G401 (cell line): Measurements from ENCODE around the gene LAMP5. TPM values are rescaled to one million over a fixed set of nuclear protein-coding genes. Genes with fewer than 3 reads are reported as not detected.

Source experiments
- DNase-seq: peaks from one replicate; pipeline ENCODE4 v3.0.0-alpha.2; 2015; ENCODE audit warnings: low spot score
- in situ Hi-C: cut with HindIII; loops from 2 replicates; pipeline ENCODE4 v1.10.0; 2016; ENCODE audit warnings: low sequenced_read_pairs, mixed read lengths
- total RNA-seq: library from RNA; depleted of rRNA; stranded (reverse); fragments of >200 nt; shearing (Covaris generic); gene quantifications from 2 replicates; pipeline ENCODE4 v1.2.3, GENCODE V29; 2014

LAMP5 gene
- total RNA-seq, 1 experiment from 2014 or later = not detected

DNA sequence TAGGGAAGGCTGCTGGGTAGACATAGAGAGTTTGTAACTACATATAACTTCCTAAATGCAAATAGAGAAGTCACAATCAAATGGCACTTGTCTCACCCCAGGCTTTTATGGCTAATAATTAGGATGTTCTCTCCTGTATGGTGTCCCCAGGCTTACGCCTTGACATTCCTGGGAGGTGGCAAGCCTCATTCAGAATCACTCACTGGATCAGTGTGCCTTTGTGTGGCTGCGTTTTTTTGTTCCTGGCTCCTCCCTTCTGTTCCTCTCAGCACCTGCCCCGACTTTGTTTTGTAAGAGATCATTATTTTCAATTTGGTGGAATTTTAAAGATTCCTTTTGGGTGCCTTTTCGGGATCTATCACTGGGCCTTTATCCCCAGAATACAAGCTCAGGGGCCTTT lies 5.7 kb downstream of the LAMP5 start:
- no peak for DNase-seq
- in situ Hi-C loops = no loop called here

DNA sequence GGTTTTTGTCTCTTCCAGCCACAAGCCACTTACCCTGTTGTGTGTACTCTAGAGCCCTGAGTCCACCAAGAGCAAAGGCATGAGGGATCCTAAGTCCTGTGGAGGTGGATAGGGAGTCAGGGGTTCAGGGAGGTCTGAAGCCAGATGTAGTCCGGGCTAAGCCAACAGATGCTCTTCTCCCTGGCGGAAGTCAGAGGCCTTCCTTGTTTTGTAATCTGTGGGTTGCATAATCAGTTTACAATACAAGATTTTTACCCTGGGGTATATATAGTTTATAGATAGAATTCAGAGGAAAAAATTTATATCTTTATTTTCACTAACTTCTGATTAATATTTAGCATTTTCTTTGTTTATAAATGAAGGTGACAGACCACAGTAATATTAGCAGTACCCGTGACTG lies 9.2 kb downstream of the LAMP5 start:
- no peak for DNase-seq
- in situ Hi-C loops = no loop called here

DNA sequence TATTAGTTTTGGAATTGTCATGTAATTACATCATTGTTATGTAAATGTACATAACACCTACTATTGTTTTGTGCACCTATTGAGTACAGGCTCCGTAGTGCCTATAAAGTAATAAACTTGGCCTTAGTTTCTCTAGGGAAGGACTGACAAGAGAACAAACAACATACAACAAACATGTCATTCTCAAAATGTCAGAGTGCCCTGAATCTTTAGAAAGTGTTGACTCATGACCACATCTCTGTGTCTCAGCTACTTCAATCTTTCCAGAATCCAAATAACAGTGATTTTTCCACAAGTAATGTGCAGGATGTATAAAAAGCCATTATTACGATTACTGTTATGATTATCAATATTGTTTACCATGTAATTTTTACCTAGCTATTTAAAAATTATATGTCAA lies 17.2 kb downstream of the LAMP5 start:
- no peak for DNase-seq
- in situ Hi-C loops = no loop called here

DNA sequence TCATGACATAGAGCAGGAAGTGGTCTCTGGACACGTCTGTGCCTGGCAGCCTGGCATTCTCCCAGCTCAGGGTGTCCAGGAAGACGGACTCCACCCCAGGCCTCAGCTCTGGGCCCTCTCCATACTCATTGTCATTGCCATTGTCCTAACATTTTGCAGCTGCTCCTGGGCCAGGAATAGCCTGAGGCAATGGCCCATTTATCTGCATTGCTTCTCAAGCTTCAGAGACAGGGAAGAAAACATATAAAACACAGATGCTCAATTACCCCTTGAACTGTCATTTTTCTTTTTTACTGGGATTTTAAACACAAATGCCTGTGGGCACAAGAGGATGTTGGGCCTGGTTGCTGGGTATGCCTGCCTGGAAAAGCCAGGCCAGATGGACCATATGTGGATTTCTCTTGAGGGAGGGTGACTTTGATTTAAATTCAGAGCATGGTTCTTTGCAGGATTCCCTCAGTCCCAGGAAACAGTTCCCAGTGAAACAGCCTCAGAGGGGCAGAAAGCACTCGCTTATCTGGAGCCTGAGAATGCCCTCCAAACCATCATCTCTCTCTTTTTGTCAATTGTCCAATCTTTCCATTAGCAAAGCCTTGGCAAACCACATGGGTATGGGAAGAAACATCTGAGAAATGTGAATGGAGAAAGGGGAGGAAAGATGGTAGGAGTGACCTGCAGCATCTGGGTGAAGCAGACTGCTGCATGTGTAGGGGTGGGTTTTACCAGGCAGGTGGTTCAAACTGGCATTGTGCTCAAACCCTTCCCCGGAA lies 17.9 kb downstream of the LAMP5 start:
- in situ Hi-C loops = no loop called here
- DNase-seq = peak; percentile 20

DNA sequence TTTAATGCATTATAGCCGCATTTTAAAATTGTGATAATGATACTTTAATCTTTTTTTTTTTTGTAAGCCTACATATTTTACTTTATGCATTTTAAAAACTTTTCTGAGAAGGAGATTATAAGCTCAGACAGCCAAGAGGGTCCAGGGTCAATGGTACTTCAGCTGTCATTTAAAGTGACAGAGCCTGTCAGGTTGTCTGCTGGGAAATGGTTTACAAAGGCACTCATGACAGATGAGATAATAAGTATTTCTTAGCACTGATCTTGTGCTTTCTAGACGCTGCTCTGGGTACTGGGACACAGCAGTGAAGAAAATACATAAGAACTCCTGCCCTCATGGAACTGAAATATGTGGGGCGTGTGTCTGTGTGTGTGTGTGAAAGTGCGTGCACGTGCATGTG lies 19.6 kb downstream of the LAMP5 start:
- in situ Hi-C loops = no loop called here

DNA sequence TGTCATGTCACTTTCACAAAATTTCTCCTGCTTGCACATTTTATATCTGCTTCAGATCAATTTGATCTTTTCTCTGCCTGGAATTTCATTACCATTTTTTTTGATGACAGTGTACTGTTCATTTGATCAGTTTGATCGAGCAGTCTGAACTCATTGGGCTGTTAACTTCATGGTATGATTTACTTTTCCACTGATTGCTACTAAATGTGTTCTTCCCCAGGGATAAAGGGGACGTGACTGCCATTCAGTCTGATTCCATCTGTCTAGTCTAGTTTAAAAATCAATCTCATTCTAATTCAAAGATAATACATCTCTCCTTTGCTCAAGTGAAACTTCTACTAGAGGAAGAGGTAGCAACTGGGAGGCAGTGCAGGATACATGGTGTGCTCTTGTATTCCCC lies 21.1 kb downstream of the LAMP5 start:
- in situ Hi-C loops = no loop called here

More for the DNA sequence above, 19.6 kb downstream of the LAMP5 start:
- DNase-seq = no peak

DNA sequence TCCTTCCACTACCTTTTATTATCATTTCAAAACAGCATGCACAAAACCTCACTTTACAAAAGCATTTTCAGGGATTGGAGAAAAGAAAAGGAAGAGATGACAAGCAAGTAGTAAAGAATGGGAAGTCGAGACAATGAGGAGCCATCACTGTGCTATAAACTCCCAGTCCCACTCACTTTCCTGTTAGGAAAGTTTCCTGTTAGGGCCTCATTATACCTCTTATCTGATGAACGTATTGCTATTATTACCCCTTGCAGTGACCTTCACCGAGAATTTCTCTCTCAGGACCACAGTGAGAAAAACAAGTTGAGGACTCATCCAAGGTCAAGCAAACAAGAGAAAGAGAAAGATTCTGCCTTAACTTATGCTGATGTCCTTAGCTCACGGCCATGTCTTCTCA lies 28.8 kb downstream of the LAMP5 start:
- DNase-seq = no peak
- in situ Hi-C loops = no loop called here

More for the DNA sequence above, 21.1 kb downstream of the LAMP5 start:
- DNase-seq = no peak

DNA sequence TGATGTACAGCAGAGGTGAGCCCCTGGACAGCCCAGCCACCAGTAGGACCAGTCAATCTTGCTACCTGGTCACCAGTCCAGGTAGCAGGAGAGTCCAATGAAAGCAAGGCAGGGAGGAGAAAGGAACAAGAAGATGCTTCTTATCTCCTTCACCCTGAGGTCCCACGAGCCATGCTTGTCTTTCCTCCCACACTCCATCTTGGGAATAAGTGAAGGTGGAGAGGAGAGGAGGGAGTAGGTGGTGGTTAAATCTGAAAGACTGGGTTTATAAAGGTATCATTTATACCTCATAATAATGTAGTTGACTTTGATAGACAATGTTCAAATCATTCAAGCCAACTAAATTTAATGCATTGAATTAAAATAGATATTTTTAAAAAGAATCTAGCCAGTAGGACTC lies 35.9 kb downstream of the LAMP5 start:
- DNase-seq = no peak
- in situ Hi-C loops = no loop called here

DNA sequence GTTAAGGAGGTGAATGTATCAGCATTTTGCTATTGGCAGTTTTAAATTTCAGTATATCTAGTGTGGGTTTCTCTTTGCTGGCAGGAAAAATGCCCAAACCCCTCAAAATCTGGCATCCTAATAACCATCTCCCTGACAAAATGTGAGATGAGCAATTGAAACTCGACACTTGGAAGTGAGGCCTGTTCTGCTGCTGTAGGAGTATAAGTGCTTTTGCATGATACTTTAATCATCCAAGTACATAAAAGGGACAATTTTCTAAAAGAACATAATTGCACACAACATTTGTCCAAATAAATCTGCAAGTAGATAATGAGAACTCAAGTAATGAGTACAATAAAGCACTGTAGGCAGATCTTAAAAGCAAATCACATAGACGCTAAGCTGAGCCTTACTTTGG lies 36.5 kb downstream of the LAMP5 start:
- DNase-seq = no peak

DNA sequence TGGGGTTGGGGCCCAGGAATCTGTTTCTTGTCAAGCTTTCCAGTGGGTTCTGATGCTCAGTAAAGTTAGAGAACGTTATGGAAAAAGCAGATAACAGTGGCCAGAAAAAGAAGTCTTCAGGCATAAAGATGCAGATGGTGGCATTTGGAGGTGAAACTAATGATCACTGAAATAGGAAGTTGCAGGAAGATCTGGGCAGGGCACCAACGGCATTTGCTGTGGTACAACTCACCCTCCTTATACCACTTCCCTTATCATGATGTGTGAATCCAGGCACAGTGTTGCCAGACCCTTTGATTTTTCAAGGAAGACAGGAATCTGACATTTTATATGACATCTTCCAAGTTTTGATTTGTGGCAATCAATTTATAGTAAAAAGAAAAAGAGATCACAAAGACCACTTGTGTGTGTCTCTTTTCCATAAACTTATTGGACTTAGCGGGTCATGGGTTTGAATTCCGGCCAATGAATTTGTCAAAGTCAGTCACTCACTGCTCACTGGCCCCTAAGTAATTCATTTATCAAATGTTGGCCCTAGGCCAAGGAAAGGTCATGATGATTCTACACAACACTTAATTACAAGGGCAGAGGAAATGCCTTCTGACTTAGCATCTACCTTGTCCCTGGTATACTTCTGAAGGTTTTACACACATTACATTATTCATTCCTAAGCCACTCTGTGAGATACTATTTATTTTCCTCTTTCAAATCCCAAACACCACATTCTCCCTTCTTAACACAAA lies 37.6 kb downstream of the LAMP5 start:
- in situ Hi-C loops = no loop called here
- no peak for DNase-seq

More for the DNA sequence above, 36.5 kb downstream of the LAMP5 start:
- in situ Hi-C loops = no loop called here

DNA sequence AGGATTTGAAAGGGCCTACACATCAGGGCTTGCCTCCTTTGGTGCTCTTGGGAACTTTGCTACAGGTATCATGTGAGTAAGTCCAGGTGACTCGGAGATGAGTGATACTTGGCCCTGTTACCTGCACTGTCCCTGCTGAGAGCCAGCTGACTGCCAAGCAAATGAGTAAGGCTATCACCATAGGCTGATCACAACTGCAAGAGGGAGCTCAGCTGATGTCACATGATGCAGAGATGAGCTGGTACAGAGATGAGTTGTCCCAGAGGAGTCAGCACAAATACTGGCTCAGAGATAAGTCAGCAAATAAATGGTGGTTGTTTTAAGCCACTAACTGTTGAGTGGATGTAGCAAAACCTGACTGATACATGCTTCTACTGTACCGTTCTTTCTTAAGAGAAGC lies 41.4 kb downstream of the LAMP5 start:
- DNase-seq = no peak
- in situ Hi-C loops = no loop called here

DNA sequence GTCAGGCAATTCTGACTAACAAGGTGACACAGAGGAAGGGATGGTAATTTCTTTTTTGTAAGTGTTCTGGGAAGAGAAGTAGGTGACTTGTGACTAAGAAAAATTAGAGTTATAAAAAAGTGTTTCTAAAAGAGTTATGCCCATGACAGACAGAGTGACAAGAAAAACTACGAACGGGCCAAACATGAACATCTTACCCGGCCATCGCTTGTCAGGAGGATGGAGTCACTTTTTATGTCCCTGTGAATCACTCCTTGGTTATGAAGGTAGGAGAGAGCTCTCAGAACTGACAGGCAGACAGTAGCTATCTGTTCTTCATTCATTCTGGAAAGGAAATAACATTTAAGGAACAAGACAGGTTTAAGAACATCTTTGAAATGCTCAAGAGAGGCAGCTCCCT lies 43.0 kb downstream of the LAMP5 start:
- in situ Hi-C loops = no loop called here
- no peak for DNase-seq

DNA sequence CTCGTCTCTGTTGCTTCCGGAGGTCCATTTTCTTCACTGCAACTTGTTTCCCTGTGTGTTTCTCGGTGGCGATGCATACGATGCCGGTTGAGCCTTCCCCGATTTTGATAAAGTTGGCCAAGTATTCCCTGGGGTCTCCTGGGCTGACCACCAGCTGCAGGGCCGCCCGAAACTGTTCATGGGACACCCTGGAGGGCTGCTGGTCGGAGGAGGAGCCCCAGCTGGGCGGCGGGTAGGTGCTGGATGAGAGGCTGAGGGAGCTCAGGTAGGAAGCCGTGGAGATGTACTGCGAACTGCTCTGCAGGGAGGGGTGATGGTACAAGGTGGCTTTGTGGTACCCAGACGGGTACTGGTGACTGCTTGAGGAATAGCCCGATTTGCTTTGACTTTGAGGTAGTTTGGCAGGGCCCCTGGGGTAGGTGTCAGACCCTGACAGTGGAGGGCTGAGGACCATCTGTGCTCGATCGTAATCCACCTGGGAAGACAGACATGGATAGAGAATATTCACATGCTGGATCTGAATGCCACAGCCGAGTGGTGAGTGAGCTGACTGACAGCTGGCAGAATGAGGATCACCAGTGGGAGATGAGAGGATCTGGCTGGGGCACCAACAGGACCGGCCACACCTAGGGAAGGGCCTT lies 51.6 kb downstream of the LAMP5 start:
- peak; percentile 74 for DNase-seq
- in situ Hi-C loops = no loop called here

DNA sequence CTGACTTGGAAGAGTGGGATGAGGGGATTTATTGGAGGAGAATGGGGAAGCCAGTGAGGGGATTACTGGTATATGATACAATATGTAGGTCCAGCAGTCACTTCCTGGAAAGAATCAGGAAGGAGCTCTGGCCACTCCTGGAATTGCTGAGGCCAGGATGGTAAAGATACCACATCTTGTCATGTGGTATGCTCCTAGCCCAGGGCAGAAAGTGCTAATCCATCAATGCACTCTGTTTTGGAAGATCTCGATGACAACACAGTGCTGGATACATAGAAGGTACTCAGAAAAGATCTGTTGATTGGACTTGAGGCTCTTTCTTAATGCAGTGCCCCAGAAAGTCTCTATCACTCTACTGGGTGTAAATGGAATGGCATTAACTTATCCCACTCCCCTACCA lies 52.6 kb downstream of the LAMP5 start:
- DNase-seq = no peak
- in situ Hi-C loops = no loop called here

DNA sequence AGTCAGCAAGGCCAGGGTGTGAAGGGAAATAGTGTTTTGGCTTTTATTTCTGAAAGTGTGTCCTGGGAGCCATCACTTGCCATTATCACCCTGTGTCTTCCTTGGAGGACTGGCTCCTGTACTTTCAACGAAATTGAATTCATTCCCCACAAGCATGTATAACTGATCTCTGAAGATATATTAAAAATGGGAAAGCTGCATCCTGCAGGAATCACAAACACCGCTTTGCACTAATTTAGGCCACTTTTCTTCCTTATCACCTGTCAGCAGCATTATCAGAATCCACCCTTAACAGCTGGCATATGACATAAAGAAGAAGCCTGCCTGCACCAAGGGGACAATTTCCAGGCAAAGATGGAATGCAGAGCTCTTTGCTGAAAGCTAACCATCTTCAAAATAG lies 56.2 kb downstream of the LAMP5 start:
- in situ Hi-C loops = no loop called here
- no peak for DNase-seq

DNA sequence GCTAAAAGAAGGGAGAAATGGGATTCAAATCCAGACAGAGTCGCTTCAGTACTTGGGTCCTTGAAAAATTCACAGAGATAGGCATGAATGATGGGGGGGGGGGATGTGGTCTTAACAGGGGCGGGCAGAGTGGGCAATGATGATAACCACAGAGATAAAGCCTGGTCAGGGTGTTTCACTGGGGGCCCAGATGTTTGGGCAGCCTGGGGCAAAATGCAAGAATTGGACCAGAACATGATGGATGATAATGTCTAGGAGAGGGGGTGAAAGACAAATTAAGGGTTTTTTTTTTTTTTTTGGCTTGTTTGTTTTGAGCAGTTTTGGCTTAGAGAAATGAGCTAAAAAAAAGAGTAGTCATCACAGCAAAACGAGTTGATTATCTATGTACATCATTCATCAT lies 57.4 kb downstream of the LAMP5 start:
- in situ Hi-C loops = no loop called here
- DNase-seq = no peak

DNA sequence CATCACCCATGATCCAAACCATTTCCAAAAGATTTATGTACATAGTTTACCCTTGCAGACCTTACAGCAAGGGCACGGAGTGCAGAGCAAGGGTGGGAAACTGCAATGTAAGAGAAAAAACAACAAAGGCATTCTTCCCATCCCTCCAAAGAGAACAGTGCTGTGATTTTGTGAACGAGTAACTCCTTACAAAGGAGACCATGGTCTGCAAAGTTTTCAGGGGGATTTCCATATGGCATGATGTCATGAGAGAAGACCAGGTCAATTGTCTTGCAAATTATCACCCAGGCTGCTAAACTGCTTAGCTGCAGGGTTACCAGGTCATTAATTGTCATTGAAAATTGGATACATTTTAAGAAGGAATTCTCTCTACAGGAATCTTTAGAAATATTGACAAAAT lies 58.3 kb downstream of the LAMP5 start:
- in situ Hi-C loops = no loop called here
- DNase-seq = no peak

DNA sequence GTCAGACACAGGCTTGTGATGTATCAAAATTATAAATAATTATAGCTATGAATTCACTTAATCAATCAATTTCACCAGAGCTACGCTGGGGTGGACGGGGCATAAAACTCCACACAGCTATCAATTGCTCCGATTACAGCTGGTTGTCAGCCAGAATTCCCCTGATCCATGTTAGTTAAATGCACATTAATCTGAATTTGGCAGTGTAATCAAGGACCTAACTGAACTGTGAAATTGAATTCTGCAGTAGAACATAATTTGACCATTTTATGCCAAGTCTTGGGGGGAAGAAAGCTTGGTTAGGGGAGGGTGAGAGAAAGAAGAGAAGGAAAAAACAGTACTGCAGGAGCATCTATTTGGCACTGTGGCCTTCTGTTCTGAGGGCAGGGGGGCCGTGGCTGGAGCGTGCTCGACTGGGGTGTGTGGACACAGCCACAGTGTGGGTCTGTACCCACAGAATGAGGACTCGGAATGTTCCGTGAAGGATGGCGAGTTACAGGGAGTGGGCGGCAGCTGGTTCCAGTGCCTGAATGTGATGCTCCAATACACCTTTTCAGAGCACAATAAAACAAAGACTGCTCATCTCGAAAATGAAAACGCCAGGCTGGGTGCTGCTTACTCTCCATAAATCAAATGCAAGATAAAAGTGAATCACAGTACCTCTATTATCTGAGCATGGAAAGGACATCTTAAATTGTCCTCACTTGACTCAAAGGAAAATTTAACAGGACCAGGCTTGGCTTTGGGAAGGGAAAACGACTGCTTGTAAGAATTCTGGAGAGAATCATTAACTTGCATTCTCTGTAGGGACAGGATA lies 59.2 kb downstream of the LAMP5 start:
- in situ Hi-C loops = no loop called here
- DNase-seq = peak; percentile 73

DNA sequence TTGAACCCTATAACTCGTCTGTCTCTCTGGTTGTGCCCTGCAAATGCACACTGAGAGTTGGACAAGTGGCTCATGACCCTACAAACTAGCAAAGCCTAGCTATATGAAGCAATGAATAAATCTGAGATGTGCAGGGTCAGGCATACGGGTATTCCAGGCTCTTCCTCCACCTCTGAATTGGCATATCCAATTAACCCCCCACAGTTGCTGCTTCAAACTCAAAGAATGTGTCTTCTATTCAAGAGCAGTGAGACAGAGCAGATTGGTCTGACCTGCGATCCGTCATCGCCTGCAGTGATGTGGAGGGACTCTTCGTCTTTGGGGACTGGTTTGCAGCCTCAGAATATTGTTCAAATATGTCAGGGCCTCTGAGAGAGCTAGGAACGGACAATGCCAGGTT lies 59.8 kb downstream of the LAMP5 start:
- DNase-seq = peak; percentile 25
- in situ Hi-C loops = no loop called here

DNA sequence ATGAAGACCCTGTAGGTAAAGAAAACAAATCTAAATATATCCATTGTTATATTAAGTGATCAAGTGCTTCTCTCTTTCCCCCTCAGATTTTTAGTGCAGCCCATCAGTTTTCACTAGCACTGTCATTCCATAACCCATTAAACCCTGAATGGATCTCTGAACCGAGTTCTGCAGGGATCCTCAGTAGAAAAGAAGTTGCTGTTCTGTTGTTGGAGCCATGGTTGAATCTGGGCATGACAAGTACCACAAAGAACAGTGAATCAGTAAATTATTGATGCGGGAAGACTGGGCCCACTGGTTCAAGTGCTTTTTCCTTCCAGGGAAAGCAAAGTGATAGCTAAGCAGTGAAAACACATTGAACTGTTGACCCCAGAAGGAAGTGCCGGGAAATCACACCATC lies 60.4 kb downstream of the LAMP5 start:
- in situ Hi-C loops = no loop called here
- no peak for DNase-seq
